T47D (cell line): ENCODE results near the gene GALT.

Experiments
- DNase-seq, 2 experiments: peaks; one replicate each; pipeline versions ENCODE4 v3.0.0 to v3.0.0-alpha.2; 2011 to 2012; ENCODE audit warnings: low read depth in 1 of 2, low spot score in 1 of 2
- JUND ChIP-seq: IDR thresholded peaks from 2 replicates; pipeline ENCODE4 v1.6.1; 2012; ENCODE audit warnings: low read depth
- in situ Hi-C: cut with HindIII; loops from 2 replicates; pipeline ENCODE4 v1.10.0; 2016; ENCODE audit warnings: low sequenced_read_pairs, low pct_unique_long_range_greater_than_20kb

Gene GALT

GRCh38 chr9:34650816-34651215 is 4.3 kb downstream of the GALT start:
- no peak for DNase-seq
- TF ChIP-seq JUND: no peak
- in situ Hi-C loops: no loop called here

GRCh38 chr9:34651321-34651720 is 4.8 kb downstream of the GALT start:
- in situ Hi-C loops: no loop called here
- DNase-seq: no peak
- TF ChIP-seq JUND: no peak

- peak; percentile 83 to 92 for DNase-seq
- in situ Hi-C loops: no loop called here
- TF ChIP-seq JUND: no peak
These were observed 5.6 kb downstream of the GALT start, which contains the start of gene IL11RA for GRCh38 chr9:34651876-34652601. TSS of gene IL11RA (plus strand) at chr9:34652185. CDS start at chr9:34655218, 3,033 bp downstream.

- DNase-seq: no peak
- TF ChIP-seq JUND: no peak
- in situ Hi-C loops: no loop called here
These were observed 6.1 kb downstream of the GALT start for GRCh38 chr9:34652602-34653000.

GRCh38 chr9:34653151-34654072 is 6.9 kb downstream of the GALT start:
- in situ Hi-C loops: no loop called here
- TF ChIP-seq JUND: no peak
- no peak for DNase-seq

GRCh38 chr9:34654323-34655051 is 8.0 kb downstream of the GALT start:
- no peak for TF ChIP-seq JUND
- no peak for DNase-seq
- in situ Hi-C loops: no loop called here

GRCh38 chr9:34655394-34655793 is 8.9 kb downstream of the GALT start:
- no peak for DNase-seq
- in situ Hi-C loops: no loop called here
- TF ChIP-seq JUND: no peak

GRCh38 chr9:34656992-34657391 is 10.5 kb downstream of the GALT start:
- DNase-seq: no peak
- TF ChIP-seq JUND: no peak
- in situ Hi-C loops: no loop called here

- no peak for DNase-seq
- in situ Hi-C loops: no loop called here
- TF ChIP-seq JUND: no peak
These were observed 12.0 kb downstream of the GALT start for GRCh38 chr9:34658461-34658860.

- in situ Hi-C loops: no loop called here
- TF ChIP-seq JUND: no peak
- DNase-seq: no peak
These were observed 13.2 kb downstream of the GALT start for GRCh38 chr9:34659592-34660253.

GRCh38 chr9:34662526-34663302 is 16.2 kb downstream of the GALT start, which contains the start of gene CCL27:
TSS of gene CCL27 (minus strand) at chr9:34662657. CDS start at chr9:34662633, 24 bp downstream.
- TF ChIP-seq JUND: no peak
- DNase-seq: no peak
- in situ Hi-C loops: no loop called here

GRCh38 chr9:34663303-34663605 is 16.8 kb downstream of the GALT start:
- in situ Hi-C loops: no loop called here
- DNase-seq: no peak
- no peak for TF ChIP-seq JUND
